ENCODE measurements around the gene CLUH. TPM values are rescaled to one million over a fixed set of nuclear protein-coding genes. Genes with fewer than 3 reads are reported as not detected.
A peak's percentile ranks its signal among the peaks of the same experiment; 100 is the strongest.

CLUH gene
- total RNA-seq, 2 experiments from 2014 or later = 34.4 to 34.8 TPM

DNA sequence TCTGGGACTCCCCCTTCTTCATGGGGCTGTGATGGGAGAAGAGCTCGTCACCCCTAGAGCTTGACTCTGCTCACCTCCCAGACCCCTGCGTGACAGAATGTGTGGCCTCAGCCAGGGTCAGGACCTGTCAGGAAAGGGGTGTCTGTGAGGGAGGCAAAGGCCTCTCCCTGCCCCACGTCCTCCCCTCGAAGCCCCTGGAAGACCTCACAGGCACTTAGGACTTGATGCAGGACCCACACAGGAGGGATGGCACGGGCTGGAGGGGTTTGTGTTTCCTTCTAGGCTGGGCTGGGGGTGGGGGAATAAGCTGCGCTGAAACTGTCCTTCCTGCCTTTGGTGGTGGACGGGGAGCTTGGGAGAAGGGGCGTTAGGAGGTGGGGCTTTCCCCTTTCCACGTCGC lies 11.0 kb upstream of the CLUH start:
- TF ChIP-seq, protein P1, sequence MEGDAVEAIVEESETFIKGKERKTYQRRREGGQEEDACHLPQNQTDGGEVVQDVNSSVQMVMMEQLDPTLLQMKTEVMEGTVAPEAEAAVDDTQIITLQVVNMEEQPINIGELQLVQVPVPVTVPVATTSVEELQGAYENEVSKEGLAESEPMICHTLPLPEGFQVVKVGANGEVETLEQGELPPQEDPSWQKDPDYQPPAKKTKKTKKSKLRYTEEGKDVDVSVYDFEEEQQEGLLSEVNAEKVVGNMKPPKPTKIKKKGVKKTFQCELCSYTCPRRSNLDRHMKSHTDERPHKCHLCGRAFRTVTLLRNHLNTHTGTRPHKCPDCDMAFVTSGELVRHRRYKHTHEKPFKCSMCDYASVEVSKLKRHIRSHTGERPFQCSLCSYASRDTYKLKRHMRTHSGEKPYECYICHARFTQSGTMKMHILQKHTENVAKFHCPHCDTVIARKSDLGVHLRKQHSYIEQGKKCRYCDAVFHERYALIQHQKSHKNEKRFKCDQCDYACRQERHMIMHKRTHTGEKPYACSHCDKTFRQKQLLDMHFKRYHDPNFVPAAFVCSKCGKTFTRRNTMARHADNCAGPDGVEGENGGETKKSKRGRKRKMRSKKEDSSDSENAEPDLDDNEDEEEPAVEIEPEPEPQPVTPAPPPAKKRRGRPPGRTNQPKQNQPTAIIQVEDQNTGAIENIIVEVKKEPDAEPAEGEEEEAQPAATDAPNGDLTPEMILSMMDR (IDR thresholded peaks at IDR 0.05) = no peak
- Histone ChIP-seq H3K4me1 (ENCODE audit: insufficient read depth, low read length) (peaks cover 12% of the 10 kb centered on the region), H3K9me3 (ENCODE audit: control insufficient read depth in 1 of 2, insufficient read depth in 1 of 2, low read length in 2 of 2) (no peaks in the 10 kb centered on the region), H3K36me3 (ENCODE audit: insufficient read depth, low read length) (no peaks in the 10 kb centered on the region), H3K27ac (ENCODE audit: low read depth in 1 of 2, low read length in 2 of 2) (no peak overlapping the region), H3K4me3 (ENCODE audit: low read length) (no peak overlapping the region), H3K27me3 (ENCODE audit: control insufficient read depth in 1 of 2, insufficient read depth in 2 of 2, low read length in 2 of 2) (peaks cover 16 to 21% of the 10 kb centered on the region in 2 experiments)
- no peaks in the 10 kb centered on the region for H3K36me3 Mint-ChIP-seq (ENCODE audit: low read depth)
- ATAC-seq (ENCODE audit: poor library complexity) (no peak), DNase-seq (no peak)
- ChIA-PET CTCF (no interaction called here), POLR2A (no interaction called here)
- peaks cover 5% of the 10 kb centered on the region for H3K4me1 Mint-ChIP-seq (ENCODE audit: low read depth)
- intact Hi-C loops (cut with DNase I, micrococcal nuclease) = no loop called here
- H3K4me3 Mint-ChIP-seq = no peak overlapping the region
- no peaks in the 10 kb centered on the region for H3K9me3 Mint-ChIP-seq
- H3K27me3 Mint-ChIP-seq = peaks cover 14% of the 10 kb centered on the region
- H3K27ac Mint-ChIP-seq = no peak overlapping the region

DNA sequence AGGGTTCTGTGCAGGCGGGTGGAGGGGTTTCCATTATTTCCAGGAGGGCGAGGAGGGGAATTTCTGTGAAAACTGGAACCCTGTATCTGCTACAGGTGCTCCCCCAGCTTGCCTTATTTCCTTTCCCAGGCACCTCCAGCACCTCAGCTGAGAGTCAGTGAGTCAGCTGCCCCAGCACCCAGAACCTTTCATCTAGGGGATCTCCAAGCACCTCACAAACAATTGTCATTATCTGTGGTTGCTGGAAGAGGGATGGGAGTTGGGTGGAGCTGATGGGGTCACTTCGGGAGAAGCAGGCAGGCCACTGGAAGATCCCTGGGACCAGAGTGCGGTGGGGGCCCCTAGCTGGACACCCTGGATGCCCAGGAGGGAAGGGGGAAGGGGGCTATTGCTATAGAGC lies 10.0 kb upstream of the CLUH start:
- TF ChIP-seq, protein P1 (IDR thresholded peaks at IDR 0.05) = no peak
- Histone ChIP-seq H3K4me1 (ENCODE audit: insufficient read depth, low read length) (peaks cover 12% of the 10 kb centered on the region), H3K9me3 (ENCODE audit: control insufficient read depth in 1 of 2, insufficient read depth in 1 of 2, low read length in 2 of 2) (no peaks in the 10 kb centered on the region), H3K36me3 (ENCODE audit: insufficient read depth, low read length) (no peaks in the 10 kb centered on the region), H3K4me3 (ENCODE audit: low read length) (no peak overlapping the region), H3K27me3 (ENCODE audit: control insufficient read depth in 1 of 2, insufficient read depth in 2 of 2, low read length in 2 of 2) (peaks cover 9 to 16% of the 10 kb centered on the region in 2 experiments), H3K27ac (ENCODE audit: low read depth in 1 of 2, low read length in 2 of 2) (no peak overlapping the region)
- DNase-seq = peak in 1 of 14 experiments; percentile 24
- no peak overlapping the region for H3K27ac Mint-ChIP-seq
- ATAC-seq (ENCODE audit: poor library complexity) = no peak
- H3K27me3 Mint-ChIP-seq = peaks cover 8% of the 10 kb centered on the region
- H3K36me3 Mint-ChIP-seq (ENCODE audit: low read depth) = no peaks in the 10 kb centered on the region
- ChIA-PET POLR2A (no interaction called here), CTCF (no interaction called here)
- intact Hi-C loops (cut with DNase I, micrococcal nuclease) = no loop called here
- H3K4me1 Mint-ChIP-seq (ENCODE audit: low read depth) = peaks cover 5% of the 10 kb centered on the region
- no peaks in the 10 kb centered on the region for H3K9me3 Mint-ChIP-seq
- H3K4me3 Mint-ChIP-seq = no peak overlapping the region

DNA sequence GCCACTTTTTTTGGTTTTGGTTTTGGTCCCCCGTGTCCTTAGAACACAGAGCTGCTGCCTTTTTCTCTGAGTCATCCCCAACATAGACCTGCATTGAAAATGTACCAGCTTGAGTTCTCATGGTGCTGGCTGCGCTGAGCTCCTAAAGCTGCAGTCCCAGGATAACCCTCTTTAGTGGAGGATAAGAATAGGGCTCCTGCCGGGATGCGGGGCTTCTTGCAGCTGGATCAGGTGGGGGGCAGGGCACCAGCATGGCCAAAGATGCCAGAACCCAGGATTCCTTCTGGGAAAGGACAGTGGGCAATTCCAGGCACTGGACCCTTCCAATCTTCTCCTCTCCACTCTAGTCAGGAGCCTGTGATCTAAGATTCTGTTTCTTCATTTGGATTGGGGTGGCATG lies 8.3 kb upstream of the CLUH start:
- intact Hi-C loops (cut with DNase I, micrococcal nuclease) = loop anchor here in 1 of 2 experiments (10.0 kb wide), 1 partner anchor 915 kb away; the partner anchor contains the start of genes CTNS and SHPK
- TF ChIP-seq, protein P1 (IDR thresholded peaks at IDR 0.05) = no peak
- no peak overlapping the region for H3K4me3 ChIP-seq (ENCODE audit: low read length)

More for the DNA sequence above, 8.3 kb upstream of the CLUH start:
- no peak overlapping the region for H3K4me3 Mint-ChIP-seq
- CTCF ChIA-PET = no interaction called here
- DNase-seq (no peak), ATAC-seq (ENCODE audit: poor library complexity) (no peak)
- H3K36me3 Mint-ChIP-seq (ENCODE audit: low read depth) = no peaks in the 10 kb centered on the region
- no peaks in the 10 kb centered on the region for H3K27me3 Mint-ChIP-seq
- H3K9me3 ChIP-seq (ENCODE audit: control insufficient read depth in 1 of 2, insufficient read depth in 1 of 2, low read length in 2 of 2) = no peaks in the 10 kb centered on the region
- H3K27ac Mint-ChIP-seq = no peak overlapping the region
- peaks cover 4 to 9% of the 10 kb centered on the region in 2 experiments for H3K27me3 ChIP-seq (ENCODE audit: control insufficient read depth in 1 of 2, insufficient read depth in 2 of 2, low read length in 2 of 2)
- no peaks in the 10 kb centered on the region for H3K36me3 ChIP-seq (ENCODE audit: insufficient read depth, low read length)
- POLR2A ChIA-PET = no interaction called here
- no peaks in the 10 kb centered on the region for H3K9me3 Mint-ChIP-seq
- H3K4me1 Mint-ChIP-seq (ENCODE audit: low read depth) = no peaks in the 10 kb centered on the region
- no peak overlapping the region for H3K27ac ChIP-seq (ENCODE audit: low read depth in 1 of 2, low read length in 2 of 2)
- peaks cover 5% of the 10 kb centered on the region for H3K4me1 ChIP-seq (ENCODE audit: insufficient read depth, low read length)

Data from CD4-positive, alpha-beta T cell (primary cell).